ENCODE results near the gene RSPH6A. TPM values are rescaled to one million over a fixed set of nuclear protein-coding genes. Genes with fewer than 3 reads are reported as not detected.

The RSPH6A gene
- total RNA-seq, 4 donors from 2014 or later = 0.38 to 0.68 TPM; not detected in 2

- WGBS = 20% methylated on average over 23 of the region's 24 CpGs
- H3K4me1 ChIP-seq = peaks cover 3% of the 10 kb centered on the region
- TF ChIP-seq EP300 (IDR thresholded peaks at IDR 0.05) = no peak
- peak; percentile 94 to 95 for TF ChIP-seq CTCF (IDR thresholded peaks at IDR 0.05)
- TF ChIP-seq POLR2A (IDR thresholded peaks at IDR 0.05) = no peak
- no peak for TF ChIP-seq POLR2AphosphoS5 (IDR thresholded peaks at IDR 0.05)
- H3K9me3 ChIP-seq = no peaks in the 10 kb centered on the region
- no peaks in the 10 kb centered on the region for H3K27me3 ChIP-seq
- peaks cover 41% of the 10 kb centered on the region for H3K36me3 ChIP-seq
- H3K4me3 ChIP-seq = no peak overlapping the region
- DNase-seq (ENCODE audit: low spot score in 2 of 2) = peak; percentile 95 to 97
- no peak overlapping the region for H3K27ac ChIP-seq
Measured at GRCh38 chr19:45817010-45817724, 2.1 kb upstream of the RSPH6A start.

- H3K4me1 ChIP-seq = peaks cover 3% of the 10 kb centered on the region
- no peaks in the 10 kb centered on the region for H3K9me3 ChIP-seq
- 54% methylated on average over 9 of the region's 18 CpGs for WGBS
- peaks cover 36% of the 10 kb centered on the region for H3K36me3 ChIP-seq
- H3K4me3 ChIP-seq = no peak overlapping the region
- DNase-seq (ENCODE audit: low spot score in 2 of 2) = no peak
- no peaks in the 10 kb centered on the region for H3K27me3 ChIP-seq
- TF ChIP-seq POLR2A (IDR thresholded peaks at IDR 0.05) = no peak
- TF ChIP-seq POLR2AphosphoS5 (IDR thresholded peaks at IDR 0.05) = no peak
- no peak for TF ChIP-seq CTCF (IDR thresholded peaks at IDR 0.05)
- H3K27ac ChIP-seq = no peak overlapping the region
Measured at GRCh38 chr19:45816236-45817009, 1.3 kb upstream of the RSPH6A start.

DNA sequence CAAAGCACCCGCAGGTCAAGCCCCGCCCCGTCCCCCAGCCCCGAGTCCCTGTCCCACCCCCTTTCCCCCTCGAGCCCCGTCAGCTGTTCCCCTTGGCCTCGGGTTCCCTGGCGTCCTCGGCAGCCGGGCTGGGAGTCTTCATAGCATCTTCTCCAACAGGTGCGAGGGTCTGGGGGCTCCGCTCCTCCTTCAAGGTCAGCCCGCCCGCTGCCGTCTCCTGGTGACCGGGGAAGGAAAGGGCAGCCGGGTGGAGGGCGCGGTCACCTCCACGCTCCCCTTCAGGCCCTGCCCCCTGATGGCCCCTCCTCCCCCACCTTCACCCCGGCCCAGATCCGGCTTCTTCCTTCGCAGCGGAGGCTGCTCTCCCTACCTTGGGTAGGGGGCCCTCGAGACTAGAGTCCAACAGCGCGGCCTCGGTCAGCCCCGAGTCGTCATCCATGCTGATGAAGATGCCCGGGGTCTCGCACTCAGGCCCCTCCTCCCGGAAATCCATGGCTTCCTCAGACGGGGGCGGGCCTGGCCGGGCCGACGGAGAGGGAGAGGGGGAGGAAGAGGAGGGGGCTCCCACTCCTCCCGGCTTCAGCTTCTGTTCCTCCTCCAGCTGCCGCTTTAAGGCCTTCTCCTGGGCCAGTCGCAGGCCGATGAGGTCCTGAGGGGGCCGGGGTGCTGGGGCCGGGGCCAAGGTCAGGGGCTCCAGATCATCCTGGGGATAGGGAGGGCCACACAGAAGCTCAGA is 541 bp upstream of the RSPH6A start:
- 33% methylated on average over 38 of the region's 44 CpGs for WGBS
- H3K4me1 ChIP-seq = peaks cover 3% of the 10 kb centered on the region
- peaks cover 28% of the 10 kb centered on the region for H3K36me3 ChIP-seq
- peak overlapping the region; percentile 40 for H3K4me3 ChIP-seq
- no peak for DNase-seq (ENCODE audit: low spot score in 2 of 2)
- TF ChIP-seq CTCF (IDR thresholded peaks at IDR 0.05) (no peak), POLR2AphosphoS5 (IDR thresholded peaks at IDR 0.05) (no peak), EP300 (IDR thresholded peaks at IDR 0.05) (no peak), POLR2A (IDR thresholded peaks at IDR 0.05) (no peak)
- H3K9me3 ChIP-seq = no peaks in the 10 kb centered on the region
- H3K27me3 ChIP-seq = no peaks in the 10 kb centered on the region
- H3K27ac ChIP-seq = no peak overlapping the region

DNA sequence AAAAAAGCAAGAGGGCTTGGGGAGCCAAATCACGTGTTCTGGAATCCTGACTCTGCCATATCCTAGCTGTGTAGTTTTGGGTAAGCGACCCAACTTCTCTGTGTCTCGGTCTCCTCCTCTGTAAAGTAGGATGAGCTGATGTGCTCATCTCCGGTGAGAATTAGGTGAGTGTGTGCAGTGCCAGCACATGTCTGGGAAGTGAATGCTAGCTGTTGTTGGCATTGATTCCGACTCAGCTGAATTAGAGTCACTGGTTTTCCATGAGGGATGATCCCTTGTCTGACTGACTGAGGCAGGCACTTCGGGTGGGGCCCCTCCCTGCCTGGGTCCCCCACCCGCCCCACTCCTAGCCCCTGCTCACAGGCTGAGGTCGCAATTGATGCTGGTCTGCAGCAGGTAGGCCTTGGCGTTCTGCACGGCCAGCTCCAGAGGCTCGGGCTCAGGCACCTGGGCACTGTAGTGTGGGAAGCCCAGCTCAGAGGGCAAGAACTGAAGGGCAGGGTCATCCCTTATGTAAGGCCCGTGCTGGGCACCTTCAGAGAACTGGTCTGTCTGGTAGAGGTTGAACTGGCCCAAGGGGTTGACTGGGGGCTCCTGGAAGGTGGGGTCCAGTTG is 835 bp downstream of the RSPH6A start:
- Histone ChIP-seq H3K36me3 (peaks cover 14% of the 10 kb centered on the region), H3K4me1 (peaks cover 8% of the 10 kb centered on the region), H3K9me3 (no peaks in the 10 kb centered on the region), H3K27me3 (no peaks in the 10 kb centered on the region), H3K27ac (no peak overlapping the region), H3K4me3 (no peak overlapping the region)
- no peak for TF ChIP-seq EP300 (IDR thresholded peaks at IDR 0.05)
- no peak for TF ChIP-seq POLR2A (IDR thresholded peaks at IDR 0.05)
- no peak for TF ChIP-seq POLR2AphosphoS5 (IDR thresholded peaks at IDR 0.05)
- TF ChIP-seq CTCF (IDR thresholded peaks at IDR 0.05) = no peak
- DNase-seq (ENCODE audit: low spot score in 2 of 2) = no peak
- 50% methylated on average over 5 of the region's 12 CpGs for WGBS

Measured in suprapubic skin (tissue), 4 donors.